ENCODE measurements around the gene CALCB.

DNA sequence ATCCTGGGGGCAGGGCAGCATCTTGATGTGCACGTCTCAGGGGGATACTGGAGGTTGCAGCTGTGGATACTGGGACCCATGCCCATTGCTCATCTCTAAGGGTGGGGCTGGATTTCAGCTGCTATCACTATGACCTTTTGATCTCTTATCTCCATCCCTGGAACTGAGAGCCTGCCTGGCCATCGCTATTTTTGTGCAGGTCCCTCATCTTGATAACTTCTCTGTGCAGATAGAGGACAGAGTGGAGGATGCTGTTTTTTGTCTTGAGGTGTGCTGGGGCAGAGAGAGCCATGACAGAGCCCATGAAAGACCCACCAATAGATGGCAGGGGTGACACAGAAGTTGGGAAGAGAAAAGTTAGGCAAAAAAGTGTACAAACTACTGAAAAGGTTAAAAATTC lies 36.2 kb downstream of the CALCB start:
- no peak for TF ChIP-seq POLR2A (IDR thresholded peaks at IDR 0.05)
- TF ChIP-seq, protein P1, sequence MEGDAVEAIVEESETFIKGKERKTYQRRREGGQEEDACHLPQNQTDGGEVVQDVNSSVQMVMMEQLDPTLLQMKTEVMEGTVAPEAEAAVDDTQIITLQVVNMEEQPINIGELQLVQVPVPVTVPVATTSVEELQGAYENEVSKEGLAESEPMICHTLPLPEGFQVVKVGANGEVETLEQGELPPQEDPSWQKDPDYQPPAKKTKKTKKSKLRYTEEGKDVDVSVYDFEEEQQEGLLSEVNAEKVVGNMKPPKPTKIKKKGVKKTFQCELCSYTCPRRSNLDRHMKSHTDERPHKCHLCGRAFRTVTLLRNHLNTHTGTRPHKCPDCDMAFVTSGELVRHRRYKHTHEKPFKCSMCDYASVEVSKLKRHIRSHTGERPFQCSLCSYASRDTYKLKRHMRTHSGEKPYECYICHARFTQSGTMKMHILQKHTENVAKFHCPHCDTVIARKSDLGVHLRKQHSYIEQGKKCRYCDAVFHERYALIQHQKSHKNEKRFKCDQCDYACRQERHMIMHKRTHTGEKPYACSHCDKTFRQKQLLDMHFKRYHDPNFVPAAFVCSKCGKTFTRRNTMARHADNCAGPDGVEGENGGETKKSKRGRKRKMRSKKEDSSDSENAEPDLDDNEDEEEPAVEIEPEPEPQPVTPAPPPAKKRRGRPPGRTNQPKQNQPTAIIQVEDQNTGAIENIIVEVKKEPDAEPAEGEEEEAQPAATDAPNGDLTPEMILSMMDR (IDR thresholded peaks at IDR 0.05) = no peak
